Stimulated activated naive CD8-positive, alpha-beta T cell treated with anti-CD3 and anti-CD28 coated beads, Interleukin-15, amount 100 ng/mL, for 72 hours (primary cell): ENCODE results near the gene ADH7.
"Not testable (repeated sequence)": the region's sequence is repeated elsewhere in the genome, so short reads cannot be mapped to it uniquely, and the experiment has no call there.

Source experiments
- ATAC-seq: fragments of 150-1000 bp; cut with Tn5 transposase; 2 replicates; pipeline ENCODE4 v1.10.0; 2021; ENCODE audit warnings: mild to moderate bottlenecking, moderate library complexity
- DNase-seq, 2 donors: peaks; one replicate each; pipeline ENCODE4 v3.0.0; 2021 to 2022
- H3K27ac Mint-ChIP-seq, 2 donors: one replicate each; pipeline ENCODE4 v1.8.0; 2022; ENCODE audit warnings: mild to moderate bottlenecking in 2 of 2, mixed read lengths in 2 of 2, moderate library complexity in 2 of 2
- H3K27me3 Mint-ChIP-seq: one replicate; pipeline ENCODE4 v1.8.0; 2022; ENCODE audit warnings: mixed read lengths
- H3K4me1 Mint-ChIP-seq: one replicate; pipeline ENCODE4 v1.8.0; 2022; ENCODE audit warnings: mild to moderate bottlenecking, mixed read lengths
- H3K4me3 Mint-ChIP-seq, 2 donors: one replicate each; pipeline ENCODE4 v1.8.0; 2022; ENCODE audit warnings: mild to moderate bottlenecking in 2 of 2, mixed read lengths in 2 of 2, moderate library complexity in 1 of 2
- H3K9me3 Mint-ChIP-seq, 2 donors: one replicate each; pipeline ENCODE4 v1.8.0; 2022; ENCODE audit warnings: mixed read lengths in 2 of 2

The ADH7 gene

DNA sequence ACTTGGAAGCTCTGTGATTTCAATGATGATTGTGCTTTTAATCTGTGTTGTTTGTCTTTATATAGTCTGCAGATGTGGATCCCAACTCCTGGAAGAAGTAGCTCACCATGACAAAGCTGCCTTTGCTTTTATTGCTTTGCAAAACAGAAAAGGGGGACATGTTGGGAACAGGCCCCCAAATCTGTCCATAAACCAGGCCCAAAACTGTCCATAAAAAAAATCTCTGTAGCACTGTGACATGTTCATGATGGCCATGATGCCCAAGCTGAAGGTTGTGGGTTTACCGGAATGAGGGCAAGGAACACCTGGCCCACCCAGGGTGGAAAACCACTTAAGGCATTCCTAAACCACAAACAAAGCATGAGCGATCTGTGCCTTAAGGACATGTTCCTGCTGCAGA lies 62.7 kb downstream of the ADH7 start:
- H3K4me1 Mint-ChIP-seq, DNase-seq, ATAC-seq, H3K4me3 Mint-ChIP-seq, H3K27ac Mint-ChIP-seq: not testable (repeated sequence)
- Mint-ChIP-seq H3K9me3 (peaks cover 18 to 27% of the 10 kb centered on the region in 2 donors), H3K27me3 (peaks cover 24% of the 10 kb centered on the region)

DNA sequence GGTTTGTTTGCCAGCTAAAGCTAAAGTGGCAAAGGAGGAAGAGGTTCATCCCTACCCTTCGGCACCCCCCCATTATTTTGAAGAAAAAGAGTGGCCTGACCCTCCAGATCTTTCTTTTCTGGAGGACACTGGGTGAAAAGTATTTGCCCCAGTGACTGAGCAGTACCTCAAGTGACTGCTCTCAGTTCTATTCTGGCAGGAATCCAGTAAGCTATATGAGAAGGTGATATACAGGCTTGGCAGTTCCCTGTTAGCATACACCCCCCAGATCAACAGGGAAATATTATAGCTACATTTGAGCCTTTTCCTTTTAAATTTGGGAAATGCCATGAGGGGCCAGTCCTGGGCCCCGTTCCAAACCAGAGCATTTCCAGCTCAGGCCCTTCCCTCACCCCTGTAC lies 67.3 kb downstream of the ADH7 start:
- not testable (repeated sequence) for DNase-seq, H3K4me1 Mint-ChIP-seq, ATAC-seq, H3K4me3 Mint-ChIP-seq, H3K9me3 Mint-ChIP-seq, H3K27ac Mint-ChIP-seq
- H3K27me3 Mint-ChIP-seq: peaks cover 15% of the 10 kb centered on the region

DNA sequence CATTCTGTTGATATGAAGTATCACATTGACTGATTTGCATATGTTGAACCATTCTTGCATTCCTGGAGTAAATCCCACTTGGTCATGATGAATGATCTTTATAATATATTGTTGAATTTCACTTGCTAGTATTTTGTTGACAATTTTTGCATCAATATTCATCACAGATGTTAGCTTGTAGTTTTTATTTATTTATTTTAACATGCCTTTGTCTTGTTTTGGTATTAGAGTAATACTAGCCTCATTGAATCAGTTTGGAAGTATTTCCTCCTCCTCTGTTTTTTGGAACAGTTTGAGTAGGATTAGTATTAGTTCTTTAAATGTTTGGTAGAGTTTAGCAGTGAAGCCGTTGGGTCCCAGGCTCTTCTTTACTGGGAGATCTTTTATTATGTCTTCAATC lies 68.7 kb downstream of the ADH7 start:
- H3K27ac Mint-ChIP-seq: no peak overlapping the region
- no peaks in the 10 kb centered on the region for H3K9me3 Mint-ChIP-seq
- H3K4me1 Mint-ChIP-seq: no peaks in the 10 kb centered on the region
- no peak overlapping the region for H3K4me3 Mint-ChIP-seq
- DNase-seq (no peak), ATAC-seq (no peak)
- H3K27me3 Mint-ChIP-seq: peaks cover 15% of the 10 kb centered on the region

DNA sequence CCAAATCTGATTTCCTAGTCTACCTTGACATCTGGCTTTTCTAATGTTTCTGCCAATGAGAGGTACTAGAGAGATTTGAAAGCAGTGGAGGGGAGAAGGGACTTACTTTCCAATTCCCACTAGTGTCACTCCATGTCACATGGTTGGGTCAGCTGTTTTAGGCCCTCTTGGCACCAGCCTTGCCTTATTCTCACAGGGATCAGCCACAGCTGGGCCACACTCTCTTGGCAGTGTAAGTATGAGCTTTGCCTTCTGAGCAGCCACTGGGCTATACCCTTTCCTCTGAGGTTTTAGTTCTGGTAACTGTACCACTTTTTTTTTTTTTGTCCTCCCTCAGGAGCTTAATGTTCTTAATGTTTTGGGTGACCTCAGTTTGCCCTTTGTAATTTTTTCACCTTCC lies 72.4 kb downstream of the ADH7 start:
- H3K27me3 Mint-ChIP-seq: peaks cover 6% of the 10 kb centered on the region
- no peaks in the 10 kb centered on the region for H3K4me1 Mint-ChIP-seq
- no peak overlapping the region for H3K4me3 Mint-ChIP-seq
- no peak for ATAC-seq
- DNase-seq: no peak
- no peak overlapping the region for H3K27ac Mint-ChIP-seq
- H3K9me3 Mint-ChIP-seq: no peaks in the 10 kb centered on the region
